ENCODE measurements around the gene COL11A1.

Gene COL11A1

DNA sequence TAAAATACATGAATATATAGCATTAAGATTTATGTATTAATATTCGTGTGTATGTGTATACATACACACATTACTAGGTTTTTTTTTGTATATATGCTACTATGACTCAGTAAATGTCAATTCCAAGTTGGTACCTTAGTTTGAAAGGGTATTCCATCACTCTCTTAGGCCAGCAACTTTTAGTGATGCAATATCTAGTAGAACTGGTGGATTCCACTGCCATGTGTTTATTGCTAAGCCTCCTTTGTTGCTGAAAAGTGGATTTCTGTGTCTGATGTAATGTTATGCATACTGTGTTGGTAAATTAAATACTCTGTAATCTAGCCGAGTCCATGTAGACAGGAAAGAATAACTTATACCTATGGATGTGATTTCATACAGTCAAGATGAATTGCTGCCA is 16.9 kb upstream of the COL11A1 start:
- Histone ChIP-seq H3K27ac (no peak overlapping the region), H3K79me2 (ENCODE audit: insufficient read depth, low read depth) (no peaks in the 10 kb centered on the region), H3K9ac (no peak overlapping the region), H3K36me3 (ENCODE audit: insufficient read depth) (no peaks in the 10 kb centered on the region), H3K4me3 (IDR thresholded peaks at IDR 0.05; ENCODE audit: insufficient read depth, low read depth, low read length) (no peak overlapping the region), H3K27me3 (ENCODE audit: insufficient read depth, low read depth) (no peaks in the 10 kb centered on the region), H4K20me1 (ENCODE audit: insufficient read depth) (no peaks in the 10 kb centered on the region), H3K4me1 (ENCODE audit: low read depth, poor library complexity, severe bottlenecking) (no peaks in the 10 kb centered on the region), H3K4me2 (no peak overlapping the region), H2AFZ (ENCODE audit: low read depth) (no peak overlapping the region)
- TF ChIP-seq, protein P1, sequence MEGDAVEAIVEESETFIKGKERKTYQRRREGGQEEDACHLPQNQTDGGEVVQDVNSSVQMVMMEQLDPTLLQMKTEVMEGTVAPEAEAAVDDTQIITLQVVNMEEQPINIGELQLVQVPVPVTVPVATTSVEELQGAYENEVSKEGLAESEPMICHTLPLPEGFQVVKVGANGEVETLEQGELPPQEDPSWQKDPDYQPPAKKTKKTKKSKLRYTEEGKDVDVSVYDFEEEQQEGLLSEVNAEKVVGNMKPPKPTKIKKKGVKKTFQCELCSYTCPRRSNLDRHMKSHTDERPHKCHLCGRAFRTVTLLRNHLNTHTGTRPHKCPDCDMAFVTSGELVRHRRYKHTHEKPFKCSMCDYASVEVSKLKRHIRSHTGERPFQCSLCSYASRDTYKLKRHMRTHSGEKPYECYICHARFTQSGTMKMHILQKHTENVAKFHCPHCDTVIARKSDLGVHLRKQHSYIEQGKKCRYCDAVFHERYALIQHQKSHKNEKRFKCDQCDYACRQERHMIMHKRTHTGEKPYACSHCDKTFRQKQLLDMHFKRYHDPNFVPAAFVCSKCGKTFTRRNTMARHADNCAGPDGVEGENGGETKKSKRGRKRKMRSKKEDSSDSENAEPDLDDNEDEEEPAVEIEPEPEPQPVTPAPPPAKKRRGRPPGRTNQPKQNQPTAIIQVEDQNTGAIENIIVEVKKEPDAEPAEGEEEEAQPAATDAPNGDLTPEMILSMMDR (conservative IDR thresholded peaks at IDR 0.05; ENCODE audit: low read depth, low read length) = no peak

DNA sequence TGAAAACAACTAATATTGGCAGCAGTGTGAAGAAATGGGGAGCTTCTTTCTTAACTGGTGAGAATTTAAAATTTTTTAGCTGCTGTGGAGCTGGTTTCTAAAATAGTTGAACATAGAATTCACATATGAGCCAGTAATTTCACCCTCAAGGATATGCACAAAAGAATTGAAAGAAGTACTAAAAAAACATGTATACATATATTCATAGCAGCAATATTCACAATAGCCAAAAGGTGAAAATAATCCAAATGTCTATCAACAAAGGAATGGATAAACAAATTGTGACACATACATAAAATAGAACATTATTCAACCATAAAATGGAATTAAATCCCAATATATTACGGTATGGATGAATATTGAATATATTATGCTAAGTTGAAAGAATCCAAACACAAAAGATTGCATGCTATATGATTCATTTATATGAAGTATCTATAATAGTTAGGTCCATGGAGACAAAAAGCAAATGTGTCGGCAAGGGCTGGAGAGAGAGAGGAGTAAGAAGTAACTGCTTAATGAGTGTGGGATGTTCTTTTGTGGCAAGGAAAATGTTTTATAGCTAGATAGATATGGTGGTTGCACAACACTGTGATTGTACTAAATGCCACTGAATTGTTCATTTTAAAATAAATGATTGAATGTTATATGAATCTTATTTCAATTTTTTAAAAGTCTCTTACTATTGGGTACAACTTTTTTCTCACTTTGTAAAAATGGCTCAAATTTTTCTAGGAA is 14.8 kb upstream of the COL11A1 start:
- no peaks in the 10 kb centered on the region for H3K27me3 ChIP-seq (ENCODE audit: insufficient read depth, low read depth)
- no peaks in the 10 kb centered on the region for H3K4me1 ChIP-seq (ENCODE audit: low read depth, poor library complexity, severe bottlenecking)
- no peak overlapping the region for H3K4me2 ChIP-seq
- no peak overlapping the region for H3K9ac ChIP-seq
- no peak overlapping the region for H3K4me3 ChIP-seq (IDR thresholded peaks at IDR 0.05; ENCODE audit: insufficient read depth, low read depth, low read length)
- no peaks in the 10 kb centered on the region for H3K79me2 ChIP-seq (ENCODE audit: insufficient read depth, low read depth)
- TF ChIP-seq, protein P1 (conservative IDR thresholded peaks at IDR 0.05; ENCODE audit: low read depth, low read length) = no peak
- no peaks in the 10 kb centered on the region for H3K36me3 ChIP-seq (ENCODE audit: insufficient read depth)
- no peak overlapping the region for H2AFZ ChIP-seq (ENCODE audit: low read depth)
- H4K20me1 ChIP-seq (ENCODE audit: insufficient read depth) = no peaks in the 10 kb centered on the region
- no peak overlapping the region for H3K27ac ChIP-seq

DNA sequence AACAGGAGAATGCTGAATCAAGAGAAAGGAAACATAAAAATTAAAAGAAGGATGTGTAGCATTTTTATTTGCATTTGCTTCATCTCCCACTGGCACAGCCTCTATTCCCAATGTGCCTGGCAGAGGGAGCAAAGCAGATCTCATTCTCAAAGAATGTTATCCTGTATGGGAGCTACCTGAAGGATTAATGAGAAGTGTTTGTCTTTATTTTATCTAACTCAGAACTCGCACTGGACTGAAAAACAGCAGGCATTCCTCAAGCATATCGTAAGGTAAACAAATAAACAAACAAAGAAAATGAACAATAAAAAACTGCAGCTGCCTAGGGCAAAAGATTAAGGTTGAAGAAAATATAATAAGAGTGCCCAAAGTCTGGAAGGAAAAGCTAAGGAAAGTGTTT is 12.7 kb upstream of the COL11A1 start:
- H2AFZ ChIP-seq (ENCODE audit: low read depth) = no peak overlapping the region
- H3K79me2 ChIP-seq (ENCODE audit: insufficient read depth, low read depth) = no peaks in the 10 kb centered on the region
- no peaks in the 10 kb centered on the region for H3K27me3 ChIP-seq (ENCODE audit: insufficient read depth, low read depth)
- no peaks in the 10 kb centered on the region for H4K20me1 ChIP-seq (ENCODE audit: insufficient read depth)
- no peak overlapping the region for H3K9ac ChIP-seq
- TF ChIP-seq, protein P1 (conservative IDR thresholded peaks at IDR 0.05; ENCODE audit: low read depth, low read length) = no peak
- no peak overlapping the region for H3K4me2 ChIP-seq
- no peaks in the 10 kb centered on the region for H3K36me3 ChIP-seq (ENCODE audit: insufficient read depth)
- H3K27ac ChIP-seq = no peak overlapping the region
- H3K4me1 ChIP-seq (ENCODE audit: low read depth, poor library complexity, severe bottlenecking) = no peaks in the 10 kb centered on the region
- H3K4me3 ChIP-seq (IDR thresholded peaks at IDR 0.05; ENCODE audit: insufficient read depth, low read depth, low read length) = no peak overlapping the region

DNA sequence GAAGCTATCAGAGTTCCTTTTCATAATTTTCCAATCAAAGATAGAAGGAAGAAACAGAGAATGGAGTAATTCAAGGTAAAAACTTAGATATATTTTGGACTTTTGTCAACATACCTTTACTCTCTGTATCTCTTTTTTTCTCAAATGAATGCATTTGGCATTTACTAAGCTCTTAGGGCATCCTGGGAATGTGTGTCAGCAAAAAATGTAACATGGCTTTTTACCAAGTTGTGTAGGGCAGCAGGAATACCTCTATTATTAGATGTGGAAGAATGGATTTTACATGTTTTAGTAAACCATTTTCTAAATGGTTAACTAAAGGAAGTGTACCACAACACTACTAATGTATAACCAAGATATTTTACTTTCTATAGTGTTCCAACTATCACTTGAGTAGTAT is 4.2 kb upstream of the COL11A1 start:
- H3K36me3 ChIP-seq (ENCODE audit: insufficient read depth) = no peaks in the 10 kb centered on the region
- H2AFZ ChIP-seq (ENCODE audit: low read depth) = no peak overlapping the region
- no peak overlapping the region for H3K9ac ChIP-seq
- no peaks in the 10 kb centered on the region for H3K27me3 ChIP-seq (ENCODE audit: insufficient read depth, low read depth)
- TF ChIP-seq, protein P1 (conservative IDR thresholded peaks at IDR 0.05; ENCODE audit: low read depth, low read length) = no peak
- H3K27ac ChIP-seq = no peak overlapping the region
- no peaks in the 10 kb centered on the region for H4K20me1 ChIP-seq (ENCODE audit: insufficient read depth)
- H3K79me2 ChIP-seq (ENCODE audit: insufficient read depth, low read depth) = no peaks in the 10 kb centered on the region
- no peaks in the 10 kb centered on the region for H3K4me1 ChIP-seq (ENCODE audit: low read depth, poor library complexity, severe bottlenecking)
- H3K4me2 ChIP-seq = no peak overlapping the region
- no peak overlapping the region for H3K4me3 ChIP-seq (IDR thresholded peaks at IDR 0.05; ENCODE audit: insufficient read depth, low read depth, low read length)
